HG02759 (cell line): ENCODE results near the gene RIMKLB.
"Not testable (repeated sequence)": the region's sequence is repeated elsewhere in the genome, so short reads cannot be mapped to it uniquely, and the experiment has no call there.

Experiments used
- ATAC-seq: cut with Tn5 transposase; IDR thresholded peaks from one replicate; pipeline ENCODE4 v1.9.1; 2021; ENCODE audit warnings: mild to moderate bottlenecking, moderate library complexity; ENCODE audit not compliant: unreplicated experiment

RIMKLB gene

DNA sequence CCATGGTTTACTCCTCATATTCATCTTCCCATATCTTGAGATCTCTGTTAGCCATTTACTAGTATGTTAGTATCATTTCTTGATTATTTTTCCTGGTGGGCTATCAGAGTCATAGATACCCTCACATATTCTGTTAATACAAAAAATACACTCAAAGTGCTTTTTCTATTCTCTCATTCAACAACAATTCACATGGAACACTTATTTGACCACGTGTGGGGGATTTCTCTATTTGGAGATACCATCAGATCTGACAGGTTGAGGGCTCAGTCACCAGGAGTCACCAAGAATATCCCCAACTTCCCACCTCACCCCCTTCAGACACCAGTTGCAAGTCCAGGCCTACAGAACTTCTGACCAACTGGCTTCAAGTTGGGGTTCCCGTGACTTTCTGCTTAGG is 72.7 kb downstream of the RIMKLB start:
- ATAC-seq, result no peak

DNA sequence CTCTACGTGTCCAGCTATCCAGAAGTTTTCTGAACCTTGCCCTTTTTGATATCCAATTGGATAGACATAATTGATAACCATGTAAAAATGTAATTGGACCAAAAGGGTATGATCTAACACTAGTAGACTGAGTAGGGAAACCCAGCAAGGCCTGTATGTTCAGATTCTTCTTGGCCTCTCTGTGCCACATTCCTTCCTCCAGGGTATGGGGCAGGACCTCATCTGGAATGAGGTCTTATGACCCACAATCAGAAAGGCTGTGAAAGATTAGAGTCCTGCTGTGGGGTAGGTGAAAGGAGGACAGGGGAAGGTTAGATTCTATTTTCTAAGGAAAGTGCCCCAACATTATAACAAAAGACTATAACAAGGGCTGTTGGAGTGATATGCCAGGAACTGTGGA is 73.3 kb downstream of the RIMKLB start:
- no peak for ATAC-seq

GRCh38 chr12:8773461-8773860 is 75.7 kb downstream of the RIMKLB start:
- ATAC-seq, result no peak

GRCh38 chr12:8779281-8779680 is 81.5 kb downstream of the RIMKLB start:
- no peak for ATAC-seq

DNA sequence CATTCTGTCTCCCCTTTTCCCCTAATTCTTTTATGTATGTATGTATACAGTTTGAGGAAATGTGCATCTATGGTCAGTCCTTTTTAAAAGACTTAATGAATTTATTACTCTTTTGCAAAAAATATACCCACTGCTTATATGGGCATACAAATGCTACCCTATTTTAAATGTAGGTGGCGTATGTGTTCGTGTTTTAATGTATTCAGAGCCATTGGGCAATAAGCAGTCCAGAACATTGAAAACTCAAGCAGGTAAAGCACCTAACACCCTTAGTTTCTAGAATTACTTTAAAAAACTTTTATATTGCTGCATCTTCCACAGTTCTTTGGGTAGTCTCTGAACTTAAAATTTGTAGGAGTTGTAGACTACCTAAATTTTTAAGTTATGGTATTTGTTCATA is 82.1 kb downstream of the RIMKLB start:
- ATAC-seq, result no peak

GRCh38 chr12:8780389-8780788 is 82.6 kb downstream of the RIMKLB start:
- ATAC-seq, result no peak

GRCh38 chr12:8781381-8782127 is 83.8 kb downstream of the RIMKLB start:
- ATAC-seq, result no peak

DNA sequence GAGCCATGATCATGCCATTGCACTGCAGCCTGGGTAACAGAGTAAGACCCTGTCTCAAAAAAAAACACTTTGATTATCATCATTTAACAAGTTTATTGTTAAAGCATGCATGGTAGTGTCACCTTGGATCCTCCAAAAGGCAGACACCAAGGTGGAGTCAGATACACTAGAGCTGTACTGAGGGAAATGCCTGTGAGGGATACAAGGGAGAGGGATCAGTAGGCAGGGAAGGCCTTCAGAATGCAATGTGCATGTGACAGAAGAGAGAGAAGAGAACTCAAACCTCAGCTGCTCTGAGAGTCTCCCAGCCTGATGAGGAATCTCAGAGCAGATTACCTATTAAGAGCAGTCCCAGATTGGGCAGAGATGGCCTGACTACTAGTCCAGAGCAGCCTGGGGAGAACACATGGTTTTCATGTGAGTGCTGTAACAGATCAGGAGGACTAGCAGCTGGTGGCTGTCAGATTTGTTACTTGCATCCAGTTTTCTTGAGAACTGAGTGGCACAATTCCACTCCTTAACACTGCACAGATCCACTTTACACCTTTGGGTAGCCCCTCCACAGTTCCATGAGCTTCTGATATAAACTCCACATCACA is 86.6 kb downstream of the RIMKLB start:
- no peak for ATAC-seq

DNA sequence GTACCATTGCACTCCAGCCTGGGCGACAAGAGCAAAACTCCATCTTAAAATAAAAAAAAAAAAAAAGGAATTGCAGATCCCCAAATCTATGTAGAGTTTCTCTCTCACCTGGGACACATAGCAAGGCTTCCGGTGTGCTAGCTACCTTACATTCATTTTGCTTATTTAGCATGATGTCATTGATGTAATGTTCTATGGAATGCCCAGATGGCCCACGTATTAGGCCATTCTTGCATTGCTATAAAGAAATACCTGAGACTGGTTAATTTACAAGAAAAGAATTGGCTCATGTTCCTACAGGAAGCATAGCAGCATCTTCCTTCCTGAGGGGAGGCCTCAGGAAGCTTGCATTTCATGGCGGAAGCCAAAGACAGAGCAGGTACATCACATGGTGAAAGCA is 87.7 kb downstream of the RIMKLB start:
- no peak for ATAC-seq

DNA sequence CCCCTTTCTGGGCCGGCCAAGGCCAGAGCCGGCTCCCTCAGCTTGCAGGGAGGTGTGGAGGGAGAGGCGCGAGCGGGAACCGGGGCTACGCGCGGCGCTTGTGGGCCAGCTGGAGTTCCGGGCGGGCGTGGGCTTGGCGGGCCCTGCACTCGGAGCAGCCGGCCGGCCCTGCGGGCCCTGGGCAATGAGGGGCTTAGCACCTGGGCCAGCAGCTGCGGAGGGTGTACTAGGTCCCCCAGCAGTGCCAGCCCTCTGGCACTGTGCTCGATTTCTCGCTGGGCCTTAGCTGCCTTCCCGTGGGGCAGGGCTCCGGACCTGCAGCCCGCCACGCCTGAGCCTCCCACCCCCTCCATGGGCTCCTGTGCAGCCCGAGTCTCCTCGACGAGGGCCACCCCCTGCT is 89.4 kb downstream of the RIMKLB start:
- not testable (repeated sequence) for ATAC-seq

GRCh38 chr12:8788706-8789105 is 90.9 kb downstream of the RIMKLB start:
- ATAC-seq, result not testable (repeated sequence)

DNA sequence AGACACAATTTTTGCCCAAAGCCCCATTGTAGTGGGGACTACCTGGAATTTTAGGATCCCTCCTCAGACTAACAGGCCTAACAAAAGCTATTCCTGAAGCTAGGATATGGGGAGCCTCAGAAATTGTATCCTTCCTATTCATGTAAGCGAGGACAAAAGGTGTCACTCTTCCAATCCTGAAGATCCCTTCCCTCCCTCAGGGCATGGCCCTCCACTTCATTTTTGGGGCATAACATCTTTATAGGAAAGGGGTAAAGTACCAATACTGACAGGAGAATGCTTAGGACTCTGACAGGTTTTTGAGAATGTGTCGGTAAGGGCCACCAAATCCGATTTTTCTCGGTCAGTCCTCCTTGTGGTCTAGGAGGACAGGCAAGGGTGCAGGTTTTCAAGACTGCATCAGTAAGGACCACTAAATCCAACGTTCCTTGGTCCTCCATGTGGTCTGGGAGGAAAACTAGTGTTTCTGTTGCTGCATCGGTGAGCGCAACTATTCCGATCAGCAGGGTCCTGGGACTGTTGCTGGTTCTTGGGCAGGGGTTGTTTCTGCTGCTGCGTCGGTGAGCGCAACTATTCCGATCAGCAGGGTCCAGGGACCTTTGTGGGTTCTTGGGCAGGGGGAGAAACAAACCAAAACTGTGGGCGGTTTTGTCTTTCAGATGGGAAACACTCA is 91.7 kb downstream of the RIMKLB start:
- not testable (repeated sequence) for ATAC-seq

GRCh38 chr12:8793226-8793625 is 95.4 kb downstream of the RIMKLB start:
- not testable (repeated sequence) for ATAC-seq

GRCh38 chr12:8794611-8795010 is 96.8 kb downstream of the RIMKLB start:
- not testable (repeated sequence) for ATAC-seq

- no peak for ATAC-seq
These were observed 99.2 kb downstream of the RIMKLB start for GRCh38 chr12:8796831-8797626.

- not testable (repeated sequence) for ATAC-seq
These were observed 103.4 kb downstream of the RIMKLB start for GRCh38 chr12:8801213-8801612.

DNA sequence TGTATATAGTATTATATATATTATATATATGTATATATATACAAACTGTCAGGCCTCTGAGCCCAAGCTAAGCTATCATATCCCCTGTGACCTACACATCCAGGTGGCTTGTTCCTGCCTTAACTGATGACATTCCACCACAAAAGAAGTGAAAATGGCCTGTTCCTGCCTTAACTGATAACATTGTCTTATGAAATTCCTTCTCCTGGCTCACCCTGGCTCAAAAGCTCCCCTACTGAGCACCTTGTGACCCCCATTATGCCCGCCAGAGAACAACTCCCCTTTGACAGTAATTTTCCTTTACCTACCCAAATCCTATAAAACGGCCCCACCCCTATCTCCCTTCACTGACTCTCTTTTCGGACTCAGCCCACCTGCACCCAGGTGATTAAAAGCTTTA is 107.0 kb downstream of the RIMKLB start:
- not testable (repeated sequence) for ATAC-seq

DNA sequence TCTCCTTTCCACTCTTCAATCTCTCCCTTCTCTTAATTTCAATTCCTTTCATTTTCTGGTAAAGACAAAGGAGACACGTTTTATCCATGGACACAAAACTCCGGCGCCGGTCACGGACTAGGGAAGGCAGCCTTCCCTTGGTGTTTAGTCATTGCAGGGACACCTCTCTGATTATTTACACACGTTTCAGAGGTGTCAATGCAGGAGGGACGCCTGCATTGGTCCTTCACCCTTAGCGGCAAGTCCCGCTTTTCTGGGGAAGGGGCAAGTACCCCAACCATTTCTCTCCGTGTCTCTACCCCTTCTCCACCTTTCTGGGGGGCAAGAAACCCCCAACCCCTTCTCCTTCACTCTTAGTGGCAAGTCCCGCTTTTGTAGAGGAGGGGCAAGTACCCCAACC is 107.7 kb downstream of the RIMKLB start:
- ATAC-seq, result not testable (repeated sequence)

GRCh38 chr12:8807084-8807483 is 109.3 kb downstream of the RIMKLB start:
- ATAC-seq, result not testable (repeated sequence)

GRCh38 chr12:8810112-8810511 is 112.3 kb downstream of the RIMKLB start:
- not testable (repeated sequence) for ATAC-seq
